H1 (cell line): ENCODE measurements around the gene UTS2B. TPM values are rescaled to one million over a fixed set of nuclear protein-coding genes. Genes with fewer than 3 reads are reported as not detected.
A peak's percentile ranks its signal among the peaks of the same experiment; 100 is the strongest.

Source experiments
- CTCF ChIA-PET: fragments of 300-600 bp; sonication (Branson Sonifier 250); formaldehyde crosslinking; loops from one replicate; lab custom pipeline; 2021; ENCODE audit not compliant: partially characterized antibody; lab: Charles Lee
- POLR2A ChIA-PET: fragments of 300-600 bp; sonication (Branson Sonifier 250); formaldehyde crosslinking; loops from one replicate; lab custom pipeline; 2021; ENCODE audit warnings: inconsistent platforms; ENCODE audit not compliant: partially characterized antibody; lab: Charles Lee
- DNase-seq, 2 experiments: peaks; one replicate each; pipeline versions ENCODE4 v3.0.0 to v3.0.0-alpha.2; 2010 to 2022; ENCODE audit warnings: low spot score in 2 of 2, low read depth in 1 of 2, mixed read lengths in 1 of 2
- FAIRE-seq: peaks from 2 replicates; lab custom pipeline; 2011; peaks lifted over from hg19 to GRCh38; lab: Jason Lieb, UNC
- H2AFZ ChIP-seq: 2 replicates; pipeline ENCODE4 v1.8.1; 2012; ENCODE audit warnings: low read length, inconsistent platforms
- H2AK5ac ChIP-seq: 2 replicates; pipeline ENCODE4 v1.6.1; 2013; ENCODE audit warnings: low read depth, low read length
- H2BK120ac ChIP-seq: replicated peaks from 2 replicates; pipeline ENCODE3; 2013; ENCODE audit warnings: low read depth, low read length, inconsistent platforms
- H2BK12ac ChIP-seq: 2 replicates; pipeline ENCODE4 v1.6.1; 2013; ENCODE audit warnings: low read depth, low read length
- H2BK15ac ChIP-seq: 2 replicates; pipeline ENCODE4 v1.6.1; 2013; ENCODE audit warnings: low read length
- H2BK20ac ChIP-seq: 2 replicates; pipeline ENCODE4 v1.6.1; 2013; ENCODE audit warnings: low read length
- H2BK5ac ChIP-seq: 2 replicates; pipeline ENCODE4 v1.6.1; 2013; ENCODE audit warnings: low read depth, low read length
- H3K14ac ChIP-seq: 2 replicates; pipeline ENCODE4 v1.6.1; 2013; ENCODE audit warnings: inconsistent platforms; ENCODE audit not compliant: insufficient read length
- H3K18ac ChIP-seq: 2 replicates; pipeline ENCODE4 v1.6.1; 2013; ENCODE audit warnings: low read length; ENCODE audit errors: extremely low read depth
- H3K23ac ChIP-seq: 2 replicates; pipeline ENCODE4 v1.6.1; 2013; ENCODE audit warnings: inconsistent platforms; ENCODE audit not compliant: insufficient read length
- H3K23me2 ChIP-seq: 2 replicates; pipeline ENCODE4 v1.6.1; 2013; ENCODE audit warnings: low read depth, low read length
- H3K27ac ChIP-seq: 2 replicates; pipeline ENCODE4 v1.6.1; 2011; ENCODE audit warnings: low read depth, low read length, inconsistent platforms
- H3K27me3 ChIP-seq, 4 experiments: replicated peaks in 1 of 4; 1 replicate in 1 of 4; 2 replicates in 3 of 4; pipeline versions ENCODE4 v1.6.1 to v1.8.1; 2011 to 2013; ENCODE audit warnings: low read length in 3 of 4, mild to moderate bottlenecking in 3 of 4, inconsistent platforms in 2 of 4, mixed read lengths in 2 of 4, moderate library complexity in 1 of 4; ENCODE audit not compliant: control insufficient read depth in 3 of 4, insufficient read depth in 3 of 4; ENCODE audit errors: extremely low read depth in 1 of 4
- H3K36me3 ChIP-seq, 4 experiments: 2 replicates each; pipeline versions ENCODE4 v1.6.1 to v1.8.1; 2011 to 2013; ENCODE audit warnings: mild to moderate bottlenecking in 4 of 4, low read length in 3 of 4, moderate library complexity in 2 of 4, control low read depth in 1 of 4, inconsistent platforms in 1 of 4; ENCODE audit not compliant: insufficient read depth in 4 of 4, control insufficient read depth in 2 of 4
- H3K4ac ChIP-seq: replicated peaks from 2 replicates; pipeline ENCODE3; 2013; ENCODE audit warnings: low read length, low read depth, mixed read lengths, inconsistent platforms; ENCODE audit not compliant: insufficient read length
- H3K4me1 ChIP-seq, 4 experiments: replicated peaks in 1 of 4; 1 replicate in 1 of 4; 2 replicates in 3 of 4; pipeline versions ENCODE4 v1.6.1 to v1.8.1; 2011 to 2013; ENCODE audit warnings: low read length in 3 of 4, inconsistent platforms in 2 of 4, mixed read lengths in 1 of 4; ENCODE audit not compliant: insufficient read depth in 4 of 4, control insufficient read depth in 3 of 4
- H3K4me2 ChIP-seq, 2 experiments: 2 replicates each; pipeline versions ENCODE4 v1.6.1 to v1.8.1; 2011 to 2013; ENCODE audit warnings: low read depth in 2 of 2, low read length in 2 of 2, control low read depth in 1 of 2, inconsistent platforms in 1 of 2, mild to moderate bottlenecking in 1 of 2; ENCODE audit not compliant: insufficient read depth in 1 of 2
- H3K4me3 ChIP-seq, 4 experiments: fragments of 200-600, 300-600 bp in 1 of 4; sonication (generic), shearing (Covaris generic), sonication (Bioruptor Twin) in 1 of 4; 2 replicates each; pipeline versions ENCODE4 v1.5.1 to v1.8.1; 2011 to 2016; ENCODE audit warnings: low read length in 4 of 4, low read depth in 3 of 4, control low read depth in 2 of 4, inconsistent platforms in 2 of 4, mild to moderate bottlenecking in 2 of 4, mixed read lengths in 1 of 4, moderate library complexity in 1 of 4; ENCODE audit not compliant: insufficient read depth in 2 of 4; ENCODE audit errors: extremely low read depth in 1 of 4
- H3K56ac ChIP-seq: replicated peaks from 2 replicates; pipeline ENCODE3; 2013; ENCODE audit warnings: low read depth, mild to moderate bottlenecking, mixed read lengths, low read length, inconsistent platforms; ENCODE audit not compliant: insufficient read length
- H3K79me1 ChIP-seq: 2 replicates; pipeline ENCODE4 v1.6.1; 2013; ENCODE audit warnings: low read depth, low read length, control low read depth
- H3K79me2 ChIP-seq, 2 experiments: 2 replicates each; pipeline versions ENCODE4 v1.6.1 to v1.8.1; 2012 to 2013; ENCODE audit warnings: low read length in 2 of 2, mild to moderate bottlenecking in 2 of 2, inconsistent platforms in 1 of 2; ENCODE audit not compliant: insufficient read depth in 2 of 2, control insufficient read depth in 1 of 2
- H3K9ac ChIP-seq, 4 experiments: replicated peaks in 1 of 4; 1 replicate in 1 of 4; 2 replicates in 3 of 4; pipeline versions ENCODE4 v1.6.1 to v1.8.1; 2011 to 2013; ENCODE audit warnings: low read depth in 3 of 4, low read length in 3 of 4, control low read depth in 2 of 4, mild to moderate bottlenecking in 2 of 4, moderate library complexity in 2 of 4, inconsistent platforms in 1 of 4; ENCODE audit errors: extremely low read depth in 1 of 4
- H3K9me3 ChIP-seq, 2 experiments: 2 replicates each; pipeline versions ENCODE4 v1.6.1 to v1.8.1; 2012 to 2013; ENCODE audit warnings: mild to moderate bottlenecking in 2 of 2, moderate library complexity in 2 of 2, control low read depth in 1 of 2, inconsistent platforms in 1 of 2, low read depth in 1 of 2, low read length in 1 of 2, mixed read lengths in 1 of 2; ENCODE audit not compliant: insufficient read depth in 2 of 2
- H4K20me1 ChIP-seq, 2 experiments: replicated peaks in 1 of 2; 2 replicates each; pipeline versions ENCODE3 to v1.8.1; 2011 to 2013; ENCODE audit warnings: inconsistent platforms in 2 of 2, low read length in 2 of 2, mild to moderate bottlenecking in 1 of 2; ENCODE audit not compliant: insufficient read depth in 2 of 2, control insufficient read depth in 1 of 2
- H4K5ac ChIP-seq: 2 replicates; pipeline ENCODE4 v1.6.1; 2013; ENCODE audit warnings: low read length, low read depth, mixed read lengths, inconsistent platforms; ENCODE audit not compliant: insufficient read length
- H4K8ac ChIP-seq: 2 replicates; pipeline ENCODE4 v1.8.0; 2013; ENCODE audit warnings: mild to moderate bottlenecking, moderate library complexity, low read length, inconsistent platforms; ENCODE audit not compliant: insufficient read depth; ENCODE audit errors: extremely low read depth
- H4K91ac ChIP-seq: replicated peaks from 2 replicates; pipeline ENCODE3; 2013; ENCODE audit warnings: low read length, mixed read lengths, inconsistent platforms; ENCODE audit not compliant: insufficient read length
- GABPA ChIP-seq: IDR thresholded peaks from 2 replicates; pipeline ENCODE4 v1.6.1; 2011; ENCODE audit warnings: mild to moderate bottlenecking, low read length, moderate library complexity, borderline replicate concordance; ENCODE audit not compliant: insufficient read depth
- HDAC6 ChIP-seq: IDR thresholded peaks from one replicate; pipeline ENCODE4 v1.7.1; 2012; ENCODE audit warnings: low read depth, mild to moderate bottlenecking, inconsistent platforms, low read length, moderate library complexity
- JUND ChIP-seq: IDR thresholded peaks from 2 replicates; pipeline ENCODE4 v1.6.1; 2011; ENCODE audit warnings: mild to moderate bottlenecking, improper control_type of control experiment, low read length
- SP4 ChIP-seq: IDR thresholded peaks from 2 replicates; pipeline ENCODE4 v1.6.1; 2012; ENCODE audit warnings: low read length, inconsistent platforms
- WGBS, 2 experiments: shearing (Covaris generic) in 1 of 2; methylation state at CpG; one replicate each; pipeline versions ENCODE4 v1.1.6 to v1.1.7; 2013 to 2015; ENCODE audit warnings: low lambda C conversion rate in 2 of 2, mixed read lengths in 2 of 2, inconsistent platforms in 1 of 2, low coverage in 1 of 2, missing lambda C conversion rate in 1 of 2; ENCODE audit not compliant: insufficient replicate concordance in 2 of 2, insufficient coverage in 1 of 2, insufficient read length in 1 of 2; ENCODE audit errors: extremely low coverage in 1 of 2, missing lambda C conversion rate in 1 of 2; 5-methylcytosine and 5-hydroxymethylcytosine counted together
- polyA plus RNA-seq, 7 experiments: library from polyadenylated mRNA; depleted of rRNA in 3 of 7; stranded (reverse) in 5 of 7; unstranded in 2 of 7; fragments of >200 nt in 5 of 7; fragments of 200-250 nt in 2 of 7; gene quantifications; 1 replicate in 5 of 7; 2 replicates in 1 of 7; 4 replicates in 1 of 7; pipeline versions ENCODE4 v1.2.1 to v1.2.3, GENCODE V29; 2011 to 2013; ENCODE audit warnings: missing spikeins in 2 of 7, mixed read lengths in 2 of 7
- total RNA-seq: library from RNA; stranded (reverse); fragmentation: NEBNext Ultra II Directional; extraction: Animal tissue kit (Norgen Biotek cat#: 25700); gene quantifications from 2 replicates; pipeline ENCODE4 v1.2.1, GENCODE V29; 2021

UTS2B gene
- total and polyA plus RNA-seq, 2 of the 8 experiments (the other 6 are each of a cell fraction or from before 2014, with no cell fraction given): not detected

DNA sequence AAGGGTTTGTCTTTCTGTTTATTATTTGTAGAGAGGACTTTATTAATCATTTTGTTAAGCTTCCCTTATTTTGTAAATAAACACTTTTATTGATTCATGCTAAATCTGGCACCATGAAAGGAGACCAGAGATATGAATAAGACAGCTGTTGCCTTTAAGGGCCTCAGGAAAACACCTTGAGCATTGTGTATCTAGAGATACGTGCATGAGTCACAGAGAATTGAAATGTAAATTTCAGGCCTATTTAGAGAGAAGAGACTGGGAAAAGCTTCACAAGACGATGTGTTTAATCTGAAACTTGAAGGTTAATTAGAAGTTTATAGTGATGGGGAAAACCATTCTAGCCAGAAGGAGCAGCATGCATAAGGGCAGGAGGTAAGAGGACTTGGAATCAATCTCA is 28.6 kb upstream of the UTS2B start:
- Histone ChIP-seq H3K4ac (no peak overlapping the region), H3K9me3 (no peaks in the 10 kb centered on the region), H3K79me2 (peaks cover 0 to 2% of the 10 kb centered on the region in 2 experiments; a peak in 1 of 4 replicates), H3K9ac (no peak overlapping the region), H4K91ac (no peak overlapping the region), H3K4me2 (no peak overlapping the region; a peak in 1 of 4 replicates), H2AK5ac (no peak overlapping the region; the same call in 1 of the 2 replicates), H3K27me3 (no peaks in the 10 kb centered on the region), H3K18ac (no peak overlapping the region), H2AFZ (no peak overlapping the region), H3K4me3 (no peak overlapping the region), H3K27ac (no peak overlapping the region), H4K5ac (no peak overlapping the region), H2BK12ac (no peak overlapping the region; the same call in 1 of the 2 replicates), H3K23me2 (no peaks in the 10 kb centered on the region), H3K14ac (no peak overlapping the region), H3K36me3 (peaks cover 0 to 4% (median 0%) of the 10 kb centered on the region in 4 experiments; a peak in 1 of 8 replicates), H3K4me1 (peaks cover 0 to 6% (median 1%) of the 10 kb centered on the region in 4 experiments; a peak in 3 of 7 replicates), H4K8ac (no peak overlapping the region), H2BK120ac (no peak overlapping the region), H3K56ac (no peak overlapping the region), H4K20me1 (no peaks in the 10 kb centered on the region), H3K79me1 (no peaks in the 10 kb centered on the region), H2BK5ac (no peak overlapping the region), H2BK15ac (no peak overlapping the region), H2BK20ac (no peak overlapping the region), H3K23ac (no peak overlapping the region)
- DNase-seq: no peak
- POLR2A ChIA-PET: interaction anchor here (0.8 to 1.5 kb wide), 3 partner anchors 10 to 569 kb away, joined by 3 to 4 read pairs (median 4); no protein-coding TSS in a partner anchor
- WGBS, 2 experiments: 30% methylated on average over 2 of the region's 2 CpGs; no CpG with 5 or more reads in 1 of the 2 experiments
- no peak for TF ChIP-seq SP4
- peak; percentile 42; the same call in 1 of the 2 replicates for TF ChIP-seq JUND
- TF ChIP-seq GABPA: no peak
- no peak for TF ChIP-seq HDAC6
- FAIRE-seq: no peak
- CTCF ChIA-PET: interaction anchor here (1.1 kb wide), 2 partner anchors 19 to 34 kb away, joined by 4 read pairs; no protein-coding TSS in a partner anchor
